Measurements from ENCODE around the gene BRF1. TPM values are rescaled to one million over a fixed set of nuclear protein-coding genes. Genes with fewer than 3 reads are reported as not detected.

BRF1 gene
- total RNA-seq, 1 donor from 2014 or later: 64.6 TPM

GRCh38 chr14:105217774-105218173 lies 83.0 kb downstream of the BRF1 start:
- Histone ChIP-seq H3K27ac (no peak overlapping the region), H3K36me3 (peaks cover 0 to 66% of the 10 kb centered on the region in 2 donors), H3K9me3 (no peaks in the 10 kb centered on the region), H3K4me3 (no peak overlapping the region), H3K27me3 (no peaks in the 10 kb centered on the region), H3K4me1 (no peaks in the 10 kb centered on the region)
- TF ChIP-seq, protein P1, sequence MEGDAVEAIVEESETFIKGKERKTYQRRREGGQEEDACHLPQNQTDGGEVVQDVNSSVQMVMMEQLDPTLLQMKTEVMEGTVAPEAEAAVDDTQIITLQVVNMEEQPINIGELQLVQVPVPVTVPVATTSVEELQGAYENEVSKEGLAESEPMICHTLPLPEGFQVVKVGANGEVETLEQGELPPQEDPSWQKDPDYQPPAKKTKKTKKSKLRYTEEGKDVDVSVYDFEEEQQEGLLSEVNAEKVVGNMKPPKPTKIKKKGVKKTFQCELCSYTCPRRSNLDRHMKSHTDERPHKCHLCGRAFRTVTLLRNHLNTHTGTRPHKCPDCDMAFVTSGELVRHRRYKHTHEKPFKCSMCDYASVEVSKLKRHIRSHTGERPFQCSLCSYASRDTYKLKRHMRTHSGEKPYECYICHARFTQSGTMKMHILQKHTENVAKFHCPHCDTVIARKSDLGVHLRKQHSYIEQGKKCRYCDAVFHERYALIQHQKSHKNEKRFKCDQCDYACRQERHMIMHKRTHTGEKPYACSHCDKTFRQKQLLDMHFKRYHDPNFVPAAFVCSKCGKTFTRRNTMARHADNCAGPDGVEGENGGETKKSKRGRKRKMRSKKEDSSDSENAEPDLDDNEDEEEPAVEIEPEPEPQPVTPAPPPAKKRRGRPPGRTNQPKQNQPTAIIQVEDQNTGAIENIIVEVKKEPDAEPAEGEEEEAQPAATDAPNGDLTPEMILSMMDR (IDR thresholded peaks at IDR 0.05): no peak
- no peak for TF ChIP-seq POLR2AphosphoS5 (IDR thresholded peaks at IDR 0.05; ENCODE audit: insufficient read depth in 1 of 2, low read depth in 1 of 2)
- no peak for TF ChIP-seq POLR2A (IDR thresholded peaks at IDR 0.05)
- DNase-seq (ENCODE audit: extremely low spot score in 2 of 2): no peak
- intact Hi-C loops (cut with DNase I): loop anchor here (10.0 kb wide), 1 partner anchor 277 kb away; the partner anchor contains the start of gene TEDC1

GRCh38 chr14:105216490-105217247 lies 84.1 kb downstream of the BRF1 start:
- no peak overlapping the region for H3K4me3 ChIP-seq
- intact Hi-C loops (cut with DNase I): loop anchor here (10.0 kb wide), 1 partner anchor 278 kb away; the partner anchor contains the start of gene TEDC1
- H3K27ac ChIP-seq: no peak overlapping the region
- no peaks in the 10 kb centered on the region for H3K9me3 ChIP-seq
- no peak for DNase-seq (ENCODE audit: extremely low spot score in 2 of 2)
- no peaks in the 10 kb centered on the region for H3K27me3 ChIP-seq
- peaks cover 0 to 62% of the 10 kb centered on the region in 2 donors for H3K36me3 ChIP-seq
- H3K4me1 ChIP-seq: no peaks in the 10 kb centered on the region
- TF ChIP-seq POLR2AphosphoS5 (IDR thresholded peaks at IDR 0.05; ENCODE audit: insufficient read depth in 1 of 2, low read depth in 1 of 2): no peak
- no peak for TF ChIP-seq POLR2A (IDR thresholded peaks at IDR 0.05)
- TF ChIP-seq, protein P1 (IDR thresholded peaks at IDR 0.05): no peak

GRCh38 chr14:105215602-105216001 lies 85.2 kb downstream of the BRF1 start:
- intact Hi-C loops (cut with DNase I): loop anchor here (10.0 kb wide), 1 partner anchor 279 kb away; the partner anchor contains the start of gene TEDC1
- H3K4me3 ChIP-seq: no peak overlapping the region
- H3K27ac ChIP-seq: no peak overlapping the region
- no peak for DNase-seq (ENCODE audit: extremely low spot score in 2 of 2)
- no peak for TF ChIP-seq POLR2AphosphoS5 (IDR thresholded peaks at IDR 0.05; ENCODE audit: insufficient read depth in 1 of 2, low read depth in 1 of 2)
- no peak for TF ChIP-seq POLR2A (IDR thresholded peaks at IDR 0.05)
- TF ChIP-seq, protein P1 (IDR thresholded peaks at IDR 0.05): no peak
- H3K36me3 ChIP-seq: peaks cover 0 to 52% of the 10 kb centered on the region in 2 donors
- no peaks in the 10 kb centered on the region for H3K27me3 ChIP-seq
- no peaks in the 10 kb centered on the region for H3K9me3 ChIP-seq
- no peaks in the 10 kb centered on the region for H3K4me1 ChIP-seq

DNA sequence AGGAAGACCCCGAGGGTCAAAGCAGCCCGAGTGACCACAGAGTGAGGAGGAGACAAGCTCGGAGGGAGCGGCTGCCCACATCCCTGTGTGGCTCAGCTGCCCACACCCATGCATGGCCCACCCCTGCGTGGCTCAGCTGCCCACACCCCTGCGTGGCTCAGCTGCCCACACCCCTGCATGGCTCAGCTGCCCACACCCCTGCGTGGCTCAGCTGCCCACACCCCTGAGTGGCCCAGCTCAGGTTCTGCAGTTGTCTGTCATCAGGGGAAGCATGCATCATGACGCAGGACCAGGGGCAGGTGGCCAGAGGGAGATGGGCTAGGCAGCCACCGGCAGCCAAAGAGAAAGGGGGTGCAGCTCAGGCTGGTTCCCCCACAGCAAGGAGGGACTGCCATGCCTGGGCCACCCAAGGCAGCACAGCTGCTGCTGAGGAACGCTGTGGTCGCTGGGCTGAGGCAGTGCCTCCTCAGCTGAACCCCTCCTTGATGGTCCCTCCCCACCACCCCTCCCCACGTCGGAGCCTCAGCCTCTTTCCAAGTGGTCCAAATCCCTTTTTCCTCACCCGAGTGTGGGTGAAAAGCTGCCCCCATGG lies 86.4 kb downstream of the BRF1 start:
- Histone ChIP-seq H3K27me3 (no peaks in the 10 kb centered on the region), H3K36me3 (peaks cover 0 to 49% of the 10 kb centered on the region in 2 donors), H3K4me1 (no peaks in the 10 kb centered on the region), H3K4me3 (no peak overlapping the region), H3K9me3 (no peaks in the 10 kb centered on the region), H3K27ac (no peak overlapping the region)
- DNase-seq (ENCODE audit: extremely low spot score in 2 of 2): no peak
- intact Hi-C loops (cut with DNase I): loop anchor here (10.0 kb wide), 1 partner anchor 280 kb away; the partner anchor contains the start of gene TEDC1
- TF ChIP-seq POLR2AphosphoS5 (IDR thresholded peaks at IDR 0.05; ENCODE audit: insufficient read depth in 1 of 2, low read depth in 1 of 2) (no peak), POLR2A (IDR thresholded peaks at IDR 0.05) (no peak)
- TF ChIP-seq, protein P1 (IDR thresholded peaks at IDR 0.05): no peak
